Hepatocyte (in vitro differentiated cells): ENCODE measurements around the gene ZBTB8B. TPM values are rescaled to one million over a fixed set of nuclear protein-coding genes. Genes with fewer than 3 reads are reported as not detected.

Experiments used
- DNase-seq: peaks from one replicate; pipeline ENCODE4 v3.0.0-alpha.2; 2016; ENCODE audit warnings: low spot score
- H2AFZ ChIP-seq: fragments of 200-600 bp; sonication (generic); 2 replicates; pipeline ENCODE4 v1.6.0; 2016; ENCODE audit warnings: antibody characterized with exemption, mild to moderate bottlenecking
- H3K27ac ChIP-seq: fragments of 200-600 bp; sonication (generic); 2 replicates; pipeline ENCODE4 v1.5.1; 2016; ENCODE audit warnings: mild to moderate bottlenecking
- H3K27me3 ChIP-seq: fragments of 200-600 bp; sonication (generic); 2 replicates; pipeline ENCODE4 v1.6.1; 2016
- H3K36me3 ChIP-seq: fragments of 200-600 bp; sonication (generic); replicated peaks from 2 replicates; pipeline ENCODE4 v1.5.1; 2016; ENCODE audit warnings: low read depth; ENCODE audit not compliant: insufficient read depth
- H3K4me1 ChIP-seq: fragments of 200-600 bp; sonication (generic); 2 replicates; pipeline ENCODE4 v1.5.1; 2016; ENCODE audit warnings: mild to moderate bottlenecking, moderate library complexity; ENCODE audit not compliant: insufficient read depth
- H3K4me2 ChIP-seq: fragments of 200-600 bp; sonication (generic); 2 replicates; pipeline ENCODE4 v1.6.0; 2016
- H3K4me3 ChIP-seq: fragments of 200-600 bp; sonication (generic); 2 replicates; pipeline ENCODE4 v1.5.1; 2016; ENCODE audit warnings: mild to moderate bottlenecking
- H3K79me2 ChIP-seq: fragments of 200-600 bp; sonication (generic); 2 replicates; pipeline ENCODE4 v1.6.0; 2017; ENCODE audit warnings: mild to moderate bottlenecking
- H3K9me2 ChIP-seq: fragments of 200-600 bp; sonication (generic); replicated peaks from 2 replicates; pipeline ENCODE4 v1.6.0; 2017; ENCODE audit warnings: mild to moderate bottlenecking; ENCODE audit not compliant: insufficient read depth
- H3K9me3 ChIP-seq: fragments of 200-600 bp; sonication (generic); 2 replicates; pipeline ENCODE4 v1.5.1; 2016; ENCODE audit warnings: low read depth, mild to moderate bottlenecking
- H4K20me1 ChIP-seq: fragments of 200-600 bp; sonication (generic); 2 replicates; pipeline ENCODE4 v1.6.0; 2016; ENCODE audit warnings: mild to moderate bottlenecking; ENCODE audit not compliant: insufficient read depth, poor library complexity, severe bottlenecking
- CTCF ChIP-seq: fragments of 200-600 bp; sonication (generic); IDR thresholded peaks from 2 replicates; pipeline ENCODE4 v1.5.1; 2016; ENCODE audit warnings: antibody characterized with exemption, mild to moderate bottlenecking; ENCODE audit not compliant: poor library complexity
- EZH2 ChIP-seq: fragments of 200-600 bp; sonication (generic); IDR thresholded peaks from 2 replicates; pipeline ENCODE4 v1.6.1; 2016; ENCODE audit warnings: antibody characterized with exemption, mild to moderate bottlenecking, borderline replicate concordance
- EZH2phosphoT487 ChIP-seq: fragments of 200-600 bp; sonication (generic); IDR thresholded peaks from one replicate; pipeline ENCODE4 v1.6.1; 2018; ENCODE audit warnings: antibody characterized with exemption, mild to moderate bottlenecking, low read depth, moderate library complexity; ENCODE audit not compliant: unreplicated experiment, severe bottlenecking
- WGBS: methylation state at CpG from one replicate; pipeline ENCODE4 v1.1.6; 2016; ENCODE audit warnings: low lambda C conversion rate; ENCODE audit errors: missing lambda C conversion rate; 5-methylcytosine and 5-hydroxymethylcytosine counted together
- polyA plus RNA-seq: library from polyadenylated mRNA; unstranded; fragments of >200 nt; fragmentation: Nextera tagmentation; extraction: Ambion mirVana; gene quantifications from 2 replicates; pipeline ENCODE4 v1.2.1, GENCODE V29; 2016
- total RNA-seq: library from RNA; depleted of rRNA; stranded (reverse); fragments of >200 nt; gene quantifications from 2 replicates; pipeline ENCODE4 v1.2.3, GENCODE V29; 2014

The ZBTB8B gene
- total and polyA plus RNA-seq, 2 experiments from 2014 or later: 0.28 to 0.90 TPM

- no peaks in the 10 kb centered on the region for H3K36me3 ChIP-seq
- H3K4me1 ChIP-seq: no peaks in the 10 kb centered on the region
- TF ChIP-seq EZH2phosphoT487: no peak
- no peak for TF ChIP-seq EZH2
- TF ChIP-seq CTCF: no peak
- H3K9me3 ChIP-seq: no peaks in the 10 kb centered on the region
- H3K27ac ChIP-seq: no peak overlapping the region
- H4K20me1 ChIP-seq: no peaks in the 10 kb centered on the region
- no peaks in the 10 kb centered on the region for H3K79me2 ChIP-seq
- 100% methylated on average over 1 of the region's 1 CpG for WGBS
- no peaks in the 10 kb centered on the region for H3K9me2 ChIP-seq
- no peak overlapping the region for H3K4me3 ChIP-seq
- DNase-seq: no peak
- H3K4me2 ChIP-seq: no peak overlapping the region
- no peaks in the 10 kb centered on the region for H3K27me3 ChIP-seq
- H2AFZ ChIP-seq: no peak overlapping the region
Measured at GRCh38 chr1:32509939-32510338, 45.1 kb downstream of the ZBTB8B start.

Other genes starting within 250 kb of the ZBTB8B start
- gene TMEM234, start 242.7 kb upstream of the ZBTB8B start, total RNA-seq: 11.9 and 14.8 TPM in 2 replicates
- gene TMEM234, start 242.7 kb upstream of the ZBTB8B start, polyA plus RNA-seq: 27.4 and 38.6 TPM in 2 replicates
- gene EIF3I, start 242.7 kb upstream of the ZBTB8B start, total RNA-seq: 207 and 227 TPM in 2 replicates
- 177 and 183 TPM in 2 replicates for gene EIF3I, start 242.7 kb upstream of the ZBTB8B start, polyA plus RNA-seq
- gene FAM167B, start 217.8 kb upstream of the ZBTB8B start, total RNA-seq: 0.16 and 0.53 TPM in 2 replicates
- 0.75 TPM in 1 of 2 replicates, not detected in the other for gene FAM167B, start 217.8 kb upstream of the ZBTB8B start, polyA plus RNA-seq
- gene LCK, start 213.8 kb upstream of the ZBTB8B start, total RNA-seq: 0.40 and 0.68 TPM in 2 replicates
- 0.79 and 0.94 TPM in 2 replicates for gene LCK, start 213.8 kb upstream of the ZBTB8B start, polyA plus RNA-seq
- 94.6 and 95.8 TPM in 2 replicates for gene HDAC1, start 173.0 kb upstream of the ZBTB8B start, total RNA-seq
- 108 and 117 TPM in 2 replicates for gene HDAC1, start 173.0 kb upstream of the ZBTB8B start, polyA plus RNA-seq
- gene MARCKSL1, start 128.8 kb upstream of the ZBTB8B start, total RNA-seq: 143 and 149 TPM in 2 replicates
- 346 and 358 TPM in 2 replicates for gene MARCKSL1, start 128.8 kb upstream of the ZBTB8B start, polyA plus RNA-seq
- gene FAM229A, start 102.6 kb upstream of the ZBTB8B start, total RNA-seq: 4.2 and 5.4 TPM in 2 replicates
- 3.4 and 5.2 TPM in 2 replicates for gene FAM229A, start 102.6 kb upstream of the ZBTB8B start, polyA plus RNA-seq
- gene TSSK3, start 102.5 kb upstream of the ZBTB8B start, total RNA-seq: 1.4 TPM in 1 of 2 replicates, not detected in the other
- 1.4 and 1.5 TPM in 2 replicates for gene TSSK3, start 102.5 kb upstream of the ZBTB8B start, polyA plus RNA-seq
- 69.6 and 80.5 TPM in 2 replicates for gene BSDC1, start 70.6 kb upstream of the ZBTB8B start, total RNA-seq
- gene BSDC1, start 70.6 kb upstream of the ZBTB8B start, polyA plus RNA-seq: 56.2 and 65.7 TPM in 2 replicates
- gene ZBTB8A, start 74.4 kb downstream of the ZBTB8B start, total RNA-seq: 5.1 and 5.7 TPM in 2 replicates
- gene ZBTB8A, start 74.4 kb downstream of the ZBTB8B start, polyA plus RNA-seq: 3.0 and 3.7 TPM in 2 replicates
- 65.1 and 70.1 TPM in 2 replicates for gene ZBTB8OS, start 185.5 kb downstream of the ZBTB8B start, total RNA-seq
- 62.7 and 64.6 TPM in 2 replicates for gene ZBTB8OS, start 185.5 kb downstream of the ZBTB8B start, polyA plus RNA-seq
- gene RBBP4, start 186.1 kb downstream of the ZBTB8B start, total RNA-seq: 139 and 147 TPM in 2 replicates
- gene RBBP4, start 186.1 kb downstream of the ZBTB8B start, polyA plus RNA-seq: 167 and 177 TPM in 2 replicates
- 7.6 and 9.0 TPM in 2 replicates for gene SYNC, start 237.7 kb downstream of the ZBTB8B start, total RNA-seq
- gene SYNC, start 237.7 kb downstream of the ZBTB8B start, polyA plus RNA-seq: 6.8 and 6.9 TPM in 2 replicates